Aorta (tissue), 5 donors: ENCODE results near the gene SLC22A23. TPM values are rescaled to one million over a fixed set of nuclear protein-coding genes. Genes with fewer than 3 reads are reported as not detected.

ENCODE experiments used
- ATAC-seq: fragments of 200-7000 bp; cut with Tn5 transposase; one replicate; pipeline ENCODE4 v1.9.1; 2022; ENCODE audit warnings: moderate library complexity; ENCODE audit not compliant: low FRiP score
- DNase-seq, 2 donors: peaks; one replicate each; pipeline ENCODE4 v3.0.0-alpha.2; 2020
- H3K27ac ChIP-seq, 2 donors: one replicate each; pipeline ENCODE4 v1.5.1; 2013; ENCODE audit warnings: low read length in 2 of 2, mild to moderate bottlenecking in 2 of 2, moderate library complexity in 2 of 2, control low read depth in 1 of 2, inconsistent platforms in 1 of 2, low read depth in 1 of 2
- H3K27me3 ChIP-seq, 2 donors: one replicate each; pipeline ENCODE4 v1.6.1; 2013; ENCODE audit warnings: control low read depth in 1 of 2, low read length in 1 of 2, mild to moderate bottlenecking in 1 of 2, moderate library complexity in 1 of 2; ENCODE audit not compliant: insufficient read depth in 2 of 2, control insufficient read depth in 1 of 2
- H3K36me3 ChIP-seq, 2 donors: one replicate each; pipeline ENCODE4 v1.6.1; 2013; ENCODE audit warnings: control low read depth in 1 of 2, low read length in 1 of 2, mild to moderate bottlenecking in 1 of 2; ENCODE audit not compliant: insufficient read depth in 2 of 2, control insufficient read depth in 1 of 2
- H3K4me1 ChIP-seq, 2 donors: one replicate each; pipeline ENCODE4 v1.6.1; 2013; ENCODE audit warnings: low read length in 2 of 2, control low read depth in 1 of 2, mild to moderate bottlenecking in 1 of 2, moderate library complexity in 1 of 2; ENCODE audit not compliant: insufficient read depth in 2 of 2, control insufficient read depth in 1 of 2
- H3K4me3 ChIP-seq, 2 donors: one replicate each; pipeline ENCODE4 v1.5.1; 2013; ENCODE audit warnings: low read length in 2 of 2, control low read depth in 1 of 2, mild to moderate bottlenecking in 1 of 2
- H3K9me3 ChIP-seq: one replicate; pipeline ENCODE4 v1.6.1; 2013; ENCODE audit warnings: mild to moderate bottlenecking, low read length; ENCODE audit not compliant: control insufficient read depth
- WGBS, 2 donors: extraction: QIAGEN DNeasy Blood & Tissue Kit; methylation state at CpG; one replicate each; pipeline ENCODE4 v1.1.7; 2013; 5-methylcytosine and 5-hydroxymethylcytosine counted together
- intact Hi-C, 2 donors: fragments of 100-400 bp; cut with DNase I; formaldehyde crosslinking; loops; one replicate each; pipeline versions ENCODE4 v1.14.2 to v1.15.0; 2022
- polyA plus RNA-seq, 2 donors: library from polyadenylated mRNA; stranded (reverse); fragments of 200-250 nt; gene quantifications; one replicate each; pipeline ENCODE4 v1.2.3, GENCODE V29; 2013
- total RNA-seq, 2 donors: library from RNA; stranded (reverse); fragmentation: NEBNext Ultra II Directional; extraction: Animal tissue kit (Norgen Biotek cat#: 25700); gene quantifications; one replicate each; pipeline ENCODE4 v1.2.1, GENCODE V29; 2021
- donor health status: healthy with polysubstance abuse.
- donor health status: Bipolar disorder and iron deficiency.
- donor health status: DM: no; HTN: no; CAD: no.
- donor health status: DM: no; HTN: no; CAD: no.
- donor health status: DM: yes; HTN: yes; CAD: no.

SLC22A23 gene
- total and polyA plus RNA-seq, 4 donors: 1.5 to 9.4 (median 4.3) TPM

DNA sequence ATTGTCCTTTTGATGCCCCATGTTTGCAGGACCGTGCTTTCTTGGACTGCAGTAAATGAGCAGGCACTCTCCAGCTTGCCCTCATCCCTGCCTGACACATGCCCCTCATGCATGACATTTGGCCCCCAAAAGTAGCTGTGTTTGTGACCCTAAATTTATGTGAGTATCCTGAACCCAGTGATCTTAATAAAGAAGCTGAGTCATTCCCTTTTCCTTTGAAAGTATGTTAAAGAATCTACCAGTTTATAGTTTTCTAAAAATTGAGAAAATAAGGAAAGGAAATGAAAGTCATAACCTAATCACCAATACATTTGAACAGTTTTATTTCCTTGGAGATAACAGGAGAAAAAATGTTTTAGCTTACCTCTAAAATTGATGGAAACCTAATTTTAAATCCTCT, 3.4 kb upstream of the SLC22A23 start:
- no peak for ATAC-seq
- Histone ChIP-seq H3K27me3 (no peaks in the 10 kb centered on the region), H3K9me3 (no peaks in the 10 kb centered on the region), H3K4me1 (no peaks in the 10 kb centered on the region), H3K36me3 (no peaks in the 10 kb centered on the region), H3K27ac (no peak overlapping the region), H3K4me3 (no peak overlapping the region)
- intact Hi-C loops: no loop called here
- WGBS, 2 donors: 77 to 86% methylated on average over 1 of the region's 1 CpG
- DNase-seq: no peak

DNA sequence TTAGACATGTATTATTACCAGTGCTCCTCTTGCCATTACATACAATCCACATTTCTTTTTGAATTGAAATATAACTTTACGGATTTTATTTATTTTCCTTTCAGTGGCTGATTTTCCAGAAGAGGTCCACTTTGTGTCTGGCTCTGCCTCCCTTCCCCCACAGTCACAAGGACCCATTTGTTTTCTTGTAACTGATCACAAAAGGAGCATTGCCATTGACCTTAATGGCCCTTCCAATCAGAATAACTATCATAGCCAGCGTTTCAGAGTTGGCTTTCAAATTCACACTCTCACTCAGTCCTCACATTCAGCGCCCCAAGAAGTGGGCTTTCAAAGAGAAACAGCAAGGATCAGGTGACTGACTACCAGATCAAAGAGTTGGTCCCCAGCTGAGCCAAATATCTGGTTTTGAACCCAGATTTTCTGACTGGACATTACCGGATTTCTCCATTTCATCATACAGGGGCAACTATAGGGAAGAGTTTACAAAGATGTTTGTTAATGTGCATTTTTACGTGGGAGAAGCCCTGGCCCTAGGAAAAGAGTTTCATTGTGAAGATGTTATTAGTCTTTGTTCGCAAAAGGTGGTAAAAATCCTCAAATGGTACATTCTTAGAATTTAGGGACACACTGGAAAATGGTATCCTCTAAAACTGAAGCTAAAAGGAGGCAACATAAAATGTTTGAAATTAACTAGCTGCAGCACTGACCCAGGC, 2.0 kb upstream of the SLC22A23 start:
- no peak overlapping the region for H3K27ac ChIP-seq

DNA sequence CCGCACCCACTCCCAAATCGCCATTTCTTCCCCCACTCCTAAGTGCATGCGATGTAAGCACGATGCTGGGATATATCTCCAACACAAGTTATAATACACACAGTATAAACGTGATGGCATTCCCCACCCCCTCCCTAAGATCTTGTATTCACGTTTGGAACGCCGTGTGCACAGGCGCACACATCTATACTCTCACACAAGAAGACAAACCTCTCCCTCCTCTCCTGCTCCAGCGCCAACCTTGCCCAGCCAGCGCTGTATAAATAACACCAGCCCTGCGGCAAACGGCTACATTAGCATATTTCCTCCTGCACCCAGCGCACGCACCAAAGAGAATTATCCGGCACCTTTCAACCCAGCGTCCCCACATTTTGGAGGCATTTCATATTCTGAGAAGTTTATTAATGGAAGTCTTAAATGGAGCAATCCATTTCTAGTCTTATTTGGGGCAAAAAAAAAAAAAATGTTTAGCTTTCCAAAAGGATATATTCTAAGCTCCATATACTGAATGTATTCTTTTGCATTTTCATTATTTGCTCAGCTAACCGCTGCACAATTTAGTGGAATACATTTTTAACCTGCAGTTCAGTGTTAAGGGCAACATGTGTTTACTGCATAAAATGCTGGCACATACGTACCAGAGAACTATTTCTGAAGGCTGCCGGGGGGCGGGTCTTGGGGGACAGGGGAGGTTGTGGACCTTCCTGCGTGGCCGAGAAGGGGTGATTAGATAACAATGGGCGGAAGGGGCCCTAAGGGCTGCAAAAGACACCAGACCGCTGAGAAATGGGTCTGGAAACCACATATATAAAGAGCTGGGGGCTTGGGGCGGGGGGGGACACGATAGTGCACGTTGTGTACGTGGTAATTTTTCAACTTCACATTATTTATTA, 1.1 kb upstream of the SLC22A23 start:
- Histone ChIP-seq H3K9me3 (no peaks in the 10 kb centered on the region), H3K27ac (no peak overlapping the region), H3K4me3 (peak overlapping the region in 1 of 2 donors; percentile 62), H3K27me3 (no peaks in the 10 kb centered on the region), H3K36me3 (no peaks in the 10 kb centered on the region), H3K4me1 (peaks cover 0 to 1% of the 10 kb centered on the region in 2 donors)
- 23 to 25% methylated on average over 29 of the region's 29 CpGs for WGBS, 2 donors
- intact Hi-C loops: loop anchor here in 1 of 2 donors (10.0 kb wide), 1 partner anchor 267 kb away; no protein-coding TSS in a partner anchor
- no peak for DNase-seq
- peak; percentile 20 for ATAC-seq

More for the DNA sequence above, 2.0 kb upstream of the SLC22A23 start:
- DNase-seq (no peak), ATAC-seq (no peak)
- Histone ChIP-seq H3K4me1 (peaks cover 0 to 1% of the 10 kb centered on the region in 2 donors), H3K9me3 (no peaks in the 10 kb centered on the region), H3K36me3 (no peaks in the 10 kb centered on the region), H3K27me3 (no peaks in the 10 kb centered on the region), H3K4me3 (no peak overlapping the region)
- WGBS, 2 donors: 80% methylated on average over 6 of the region's 6 CpGs
- intact Hi-C loops: loop anchor here in 1 of 2 donors (10.0 kb wide), 1 partner anchor 266 kb away; no protein-coding TSS in a partner anchor

DNA sequence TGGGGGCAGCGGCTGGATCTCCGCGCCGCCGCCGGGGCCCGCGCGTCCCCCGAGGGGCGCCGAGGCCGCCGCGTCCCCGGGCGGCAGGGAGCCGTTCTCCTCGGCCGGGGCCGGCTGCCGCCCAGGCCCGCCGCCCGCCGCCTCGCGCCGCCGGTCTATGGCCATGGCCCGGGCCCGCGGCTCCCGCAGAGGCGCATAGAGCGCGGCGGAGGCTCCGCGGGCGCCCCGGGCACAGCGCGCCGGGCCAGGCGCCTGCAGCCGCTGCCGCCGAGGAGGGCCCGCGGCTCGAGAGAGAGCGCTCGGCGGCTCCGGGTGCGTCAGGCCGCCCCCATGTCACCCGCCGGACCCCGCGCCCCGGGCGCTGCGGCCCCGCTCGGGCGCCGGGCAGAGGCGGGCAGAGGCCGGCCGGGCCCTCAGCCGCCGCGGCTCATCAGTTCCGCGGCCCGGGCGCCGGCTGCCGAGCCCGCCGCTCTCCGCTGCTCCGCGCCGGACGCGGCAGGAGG, 404 bp downstream of the SLC22A23 start:
- no peak for DNase-seq
- intact Hi-C loops: loop anchor here in 1 of 2 donors (10.0 kb wide), 1 partner anchor 268 kb away; no protein-coding TSS in a partner anchor
- no peaks in the 10 kb centered on the region for H3K27me3 ChIP-seq

DNA sequence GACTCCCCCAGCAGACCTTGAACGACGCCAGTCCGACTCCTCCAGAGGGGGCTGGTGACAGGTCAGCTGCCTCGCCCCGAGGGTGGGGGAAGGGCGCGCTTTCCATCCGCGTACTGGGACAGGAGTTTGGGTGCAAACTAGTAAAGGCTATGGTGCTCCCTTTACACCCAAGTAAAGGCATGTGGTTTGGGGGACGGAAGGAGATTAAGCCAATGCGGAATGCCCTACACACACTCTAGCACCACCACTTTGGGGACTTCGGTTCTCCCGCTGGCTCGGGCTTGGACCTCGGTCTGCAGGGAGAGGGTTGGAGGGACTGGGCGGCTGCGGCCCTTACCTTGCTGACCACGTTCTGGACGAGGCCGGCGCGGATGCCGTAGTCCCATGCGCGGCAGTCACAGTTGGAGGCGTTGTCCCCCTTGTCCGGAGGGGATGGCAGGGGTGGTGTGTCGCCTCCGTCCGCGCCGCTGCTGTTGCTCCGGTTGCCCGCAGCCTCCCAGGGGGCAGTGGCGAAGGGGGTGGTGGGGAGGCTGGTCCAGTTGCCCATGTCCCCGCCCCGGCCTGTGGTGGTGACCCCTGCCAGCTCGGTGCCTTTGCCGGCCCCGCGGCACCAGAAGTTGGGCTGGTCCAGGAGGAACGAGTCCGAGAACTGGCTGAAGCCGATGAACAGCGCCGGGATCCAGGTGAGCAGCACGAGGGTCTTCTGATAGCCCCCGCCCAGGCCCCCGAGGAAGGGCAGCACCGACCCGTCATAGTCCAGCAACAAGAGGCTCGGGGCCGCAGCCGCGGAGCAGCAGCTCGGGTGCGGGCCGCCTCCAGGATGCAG, 1.1 kb downstream of the SLC22A23 start:
- 0 to 2% methylated on average over 52 to 58 of the region's 58 CpGs for WGBS, 2 donors
- Histone ChIP-seq H3K27me3 (no peaks in the 10 kb centered on the region), H3K4me3 (peak overlapping the region; percentile 62 to 88), H3K36me3 (no peaks in the 10 kb centered on the region), H3K27ac (no peak overlapping the region), H3K4me1 (peaks cover 0 to 1% of the 10 kb centered on the region in 2 donors), H3K9me3 (no peaks in the 10 kb centered on the region)
- ATAC-seq (peak; percentile 41), DNase-seq (peak; percentile 60 to 79)
- intact Hi-C loops: loop anchor here in 1 of 2 donors (10.0 kb wide), 1 partner anchor 269 kb away; no protein-coding TSS in a partner anchor

More for the DNA sequence above, 404 bp downstream of the SLC22A23 start:
- ATAC-seq: no peak
- 0 to 1% methylated on average over 38 to 89 of the region's 89 CpGs for WGBS, 2 donors
- no peaks in the 10 kb centered on the region for H3K9me3 ChIP-seq
- H3K27ac ChIP-seq: no peak overlapping the region
- peaks cover 0 to 1% of the 10 kb centered on the region in 2 donors for H3K4me1 ChIP-seq
- no peaks in the 10 kb centered on the region for H3K36me3 ChIP-seq
- peak overlapping the region; percentile 62 to 88 for H3K4me3 ChIP-seq

DNA sequence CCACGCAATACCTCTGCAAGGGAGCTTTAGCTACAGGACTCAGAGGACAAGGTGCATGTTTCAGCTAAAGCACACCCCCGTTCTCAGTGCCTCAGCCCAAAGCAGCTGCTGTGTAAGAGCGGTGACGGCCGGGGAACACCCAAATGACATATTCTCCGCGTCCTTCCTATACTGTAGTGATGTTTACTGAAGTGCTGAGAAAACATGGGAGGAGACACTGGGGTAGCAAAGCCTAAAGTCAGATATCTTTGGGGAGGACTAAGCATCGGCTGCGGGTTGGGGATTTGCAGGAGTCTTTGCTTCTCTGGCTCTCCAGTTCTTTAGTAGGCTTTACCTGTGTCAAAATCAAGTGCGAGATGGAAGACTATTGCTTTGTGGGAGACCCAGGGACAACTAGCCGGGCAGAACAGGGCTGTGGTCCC, 1.7 kb downstream of the SLC22A23 start:
- peaks cover 0 to 1% of the 10 kb centered on the region in 2 donors for H3K4me1 ChIP-seq
- no peak overlapping the region for H3K4me3 ChIP-seq
- H3K27me3 ChIP-seq: no peaks in the 10 kb centered on the region
- DNase-seq (no peak), ATAC-seq (no peak)
- H3K9me3 ChIP-seq: no peaks in the 10 kb centered on the region
- no peak overlapping the region for H3K27ac ChIP-seq
- 70 to 72% methylated on average over 11 of the region's 11 CpGs for WGBS, 2 donors
- intact Hi-C loops: loop anchor here in 1 of 2 donors (10.0 kb wide), 1 partner anchor 270 kb away; no protein-coding TSS in a partner anchor
- H3K36me3 ChIP-seq: no peaks in the 10 kb centered on the region

DNA sequence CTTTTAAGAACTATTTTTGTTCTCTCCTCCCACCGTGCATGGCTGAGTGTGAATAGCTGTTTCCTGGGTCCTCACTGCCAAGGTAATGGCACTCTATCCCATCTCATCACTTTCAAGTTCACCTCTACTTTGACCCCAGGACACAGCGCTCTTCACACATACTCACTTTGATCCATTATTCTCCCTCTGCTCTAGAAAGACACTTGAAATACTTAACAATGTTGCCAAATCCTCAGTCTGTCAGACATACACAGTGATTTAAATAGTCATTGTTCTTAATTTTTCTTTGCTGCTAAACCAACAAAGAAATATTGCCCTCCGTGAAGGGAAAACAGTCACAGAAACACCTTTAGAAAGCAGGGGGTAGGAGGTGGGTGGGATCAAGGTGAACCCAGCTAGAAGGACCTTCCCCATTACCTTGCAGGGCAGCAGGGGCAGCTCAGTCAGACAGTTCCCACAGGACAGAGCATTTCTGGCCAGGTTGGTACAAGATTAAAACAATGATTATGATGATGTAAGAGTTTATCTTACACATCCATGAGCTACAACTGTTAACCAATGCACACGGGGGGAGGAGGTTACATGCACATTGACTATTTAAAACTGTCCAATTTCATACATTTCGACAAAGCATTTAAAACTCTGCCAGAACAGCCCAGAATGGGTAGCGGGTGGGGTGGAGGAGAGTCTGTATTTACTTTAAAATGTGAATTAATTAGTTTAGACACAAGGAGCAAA, 2.4 kb downstream of the SLC22A23 start:
- WGBS, 2 donors: 85 to 86% methylated on average over 6 of the region's 6 CpGs
- intact Hi-C loops: loop anchor here in 1 of 2 donors (10.0 kb wide), 1 partner anchor 270 kb away; no protein-coding TSS in a partner anchor
- Histone ChIP-seq H3K4me3 (no peak overlapping the region), H3K4me1 (peaks cover 0 to 1% of the 10 kb centered on the region in 2 donors), H3K27ac (no peak overlapping the region), H3K27me3 (no peaks in the 10 kb centered on the region), H3K36me3 (no peaks in the 10 kb centered on the region), H3K9me3 (no peaks in the 10 kb centered on the region)
- ATAC-seq: no peak
- no peak for DNase-seq
